NCI-H69 (cell line): ENCODE data around the gene CD79B.
A peak's percentile ranks its signal among the peaks of the same experiment; 100 is the strongest.
"Not testable (repeated sequence)": the region's sequence is repeated elsewhere in the genome, so short reads cannot be mapped to it uniquely, and the experiment has no call there.

Source experiments
- DNase-seq: peaks from one replicate; lab custom pipeline; 2025; lab: John Stamatoyannopoulos, UW

CD79B gene

GRCh38 chr17:63910096-63910495 is 22.0 kb downstream of the CD79B start:
- DNase-seq, result no peak

DNA sequence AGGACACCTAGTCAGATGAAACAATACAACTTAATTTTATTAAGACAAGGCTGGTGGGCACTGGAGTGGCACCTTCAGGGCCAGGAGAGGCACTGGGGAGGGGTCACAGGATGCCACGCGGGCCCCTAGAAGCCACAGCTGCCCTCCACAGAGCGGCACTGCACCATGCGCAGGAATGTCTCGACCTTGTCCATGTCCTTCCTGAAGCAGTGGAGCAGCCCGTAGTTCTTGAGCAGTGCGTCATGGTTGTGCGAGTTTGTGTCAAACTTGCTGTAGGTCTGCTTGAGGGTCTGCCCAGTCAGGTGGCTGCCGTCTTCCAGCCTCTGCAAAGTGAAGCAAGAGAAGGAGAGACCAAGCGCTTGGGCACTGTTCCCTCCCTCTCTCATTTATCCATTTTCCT is 22.5 kb downstream of the CD79B start:
- not testable (repeated sequence) for DNase-seq

GRCh38 chr17:63907161-63907778 is 24.9 kb downstream of the CD79B start:
- DNase-seq, result peak; percentile 29

DNA sequence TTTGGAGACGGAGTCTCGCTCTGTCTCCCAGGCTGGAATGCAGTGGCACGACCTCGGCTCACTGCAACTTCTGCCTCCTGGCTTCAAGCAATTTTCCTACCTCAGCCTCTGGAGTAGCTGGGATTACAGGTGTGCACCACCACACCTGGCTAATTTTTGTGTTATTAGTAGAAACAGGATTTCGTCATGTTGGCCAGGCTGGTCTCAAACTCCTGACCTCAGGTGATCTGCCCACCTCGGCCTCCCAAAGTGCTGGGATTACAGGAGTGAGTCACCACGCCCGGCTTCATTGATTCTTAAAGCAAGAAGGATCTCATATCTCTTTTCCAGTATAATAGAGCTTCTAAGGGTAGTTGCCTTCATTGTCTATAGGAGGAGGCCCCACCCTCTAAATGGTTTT is 27.3 kb downstream of the CD79B start:
- not testable (repeated sequence) for DNase-seq

- DNase-seq, result peak; percentile 18
Measured at GRCh38 chr17:63903787-63904201, 28.3 kb downstream of the CD79B start.

DNA sequence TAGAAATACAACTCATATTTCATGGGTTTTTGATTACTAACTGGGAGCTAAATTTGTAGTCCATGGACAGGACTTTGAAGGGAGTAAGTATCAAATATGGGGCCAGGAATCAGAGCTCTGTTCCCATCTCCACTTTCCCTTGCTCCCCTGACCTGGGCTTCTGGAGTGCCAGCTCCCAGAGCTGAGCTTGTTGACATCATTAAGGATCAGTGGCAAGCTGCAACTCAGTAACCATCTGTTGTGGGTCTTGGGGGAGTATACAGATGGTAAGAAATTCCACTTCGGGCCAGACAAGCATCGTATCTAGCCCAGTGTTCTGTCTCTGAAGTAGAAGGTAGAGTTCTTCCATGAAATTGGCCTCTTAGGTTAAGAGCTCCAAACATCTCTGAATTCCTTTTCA is 30.2 kb downstream of the CD79B start:
- peak; percentile 12 for DNase-seq

- not testable (repeated sequence) for DNase-seq
Measured at GRCh38 chr17:63898899-63899798, 33.0 kb downstream of the CD79B start.

DNA sequence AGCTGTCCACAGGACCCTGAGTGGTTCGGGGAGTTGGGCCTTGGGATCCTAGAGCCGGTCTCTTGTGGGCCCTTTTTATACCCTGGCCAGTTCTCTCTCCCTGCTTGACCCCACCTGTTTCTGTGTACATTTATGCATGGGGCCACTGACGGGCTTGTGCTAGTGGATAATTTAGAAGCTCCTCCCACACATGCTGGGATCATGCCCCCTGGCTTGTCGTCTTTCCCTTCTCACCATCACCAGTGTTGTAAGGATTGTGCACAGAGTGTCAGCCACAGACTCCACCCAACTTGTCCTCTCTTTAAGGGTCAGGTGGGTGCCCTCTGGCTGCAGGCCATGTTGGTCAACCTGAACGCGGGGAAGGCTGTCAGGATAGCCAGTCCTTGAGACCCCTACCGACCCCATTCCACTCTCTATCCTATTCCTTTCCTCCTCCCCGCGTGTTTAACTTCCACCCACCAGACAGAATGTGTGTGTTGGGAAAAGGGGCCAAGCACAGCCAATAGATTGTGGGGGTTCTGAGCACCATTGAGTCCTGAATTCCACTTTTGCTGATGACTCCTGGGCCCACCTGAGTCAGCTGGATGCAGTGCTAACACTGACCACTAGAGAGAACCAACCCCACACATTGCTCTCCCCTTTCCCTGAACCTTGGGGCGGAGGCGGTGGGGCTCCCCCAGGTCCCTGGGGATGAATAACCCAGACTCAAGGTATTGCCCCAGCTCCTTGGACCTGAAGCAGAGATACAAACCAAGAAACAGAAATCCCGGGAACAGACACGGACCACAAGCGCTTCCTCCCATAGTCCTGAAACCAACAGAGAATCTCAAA is 35.4 kb downstream of the CD79B start, which contains the start of gene CSH1:
CSH1 (minus strand) TSS at position 51 of the 831 bp plus-strand sequence. CDS start 63 bp downstream, outside the sequence.
- not testable (repeated sequence) for DNase-seq

DNA sequence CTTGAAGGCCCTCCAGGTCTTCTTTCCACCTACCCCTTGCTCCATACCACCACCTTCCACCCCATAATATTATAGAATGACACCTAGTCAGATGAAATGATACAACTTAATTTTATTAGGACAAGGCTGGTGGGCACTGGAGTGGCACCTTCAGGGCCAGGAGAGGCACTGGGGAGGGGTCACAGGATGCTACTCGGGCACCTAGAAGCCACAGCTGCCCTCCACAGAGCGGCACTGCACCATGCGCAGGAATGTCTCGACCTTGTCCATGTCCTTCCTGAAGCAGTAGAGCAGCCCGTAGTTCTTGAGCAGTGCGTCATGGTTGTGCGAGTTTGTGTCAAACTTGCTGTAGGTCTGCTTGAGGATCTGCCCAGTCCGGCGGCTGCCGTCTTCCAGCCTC is 37.3 kb downstream of the CD79B start:
- DNase-seq, result not testable (repeated sequence)

GRCh38 chr17:63894021-63894420 is 38.1 kb downstream of the CD79B start:
- not testable (repeated sequence) for DNase-seq

DNA sequence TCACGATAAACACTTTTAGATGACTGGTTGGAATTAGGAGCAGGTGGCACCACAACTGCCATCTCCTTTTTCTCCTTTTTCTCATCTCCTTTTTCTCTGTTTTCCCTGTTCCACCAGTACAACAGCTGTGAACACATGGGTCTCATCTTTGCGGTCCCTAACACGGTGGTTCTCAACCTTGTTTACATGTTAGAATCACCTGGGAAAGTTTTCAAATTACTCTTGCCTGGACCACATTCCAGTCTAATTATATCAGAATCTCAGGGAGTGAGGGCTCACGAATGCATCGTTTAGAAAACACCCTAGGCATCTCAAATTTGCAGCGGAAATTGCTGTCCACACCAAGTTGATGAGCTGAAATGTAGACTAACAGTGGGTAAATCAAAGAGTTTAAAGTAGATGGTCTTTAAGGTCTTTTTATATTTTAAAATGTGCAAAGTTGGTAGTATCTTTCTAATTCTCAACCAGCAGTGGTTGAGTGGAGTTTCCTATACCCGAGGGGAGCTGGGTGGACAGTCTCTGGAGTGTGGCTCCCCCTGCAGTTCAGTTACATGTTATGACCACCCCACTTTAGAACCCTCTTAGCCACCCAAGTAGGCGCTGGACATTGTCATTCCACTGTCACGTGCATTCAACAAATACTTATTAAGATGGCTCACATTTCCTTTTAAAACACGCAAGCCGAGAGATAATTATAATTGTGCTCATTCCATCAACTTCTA is 39.7 kb downstream of the CD79B start:
- peak; percentile 14 for DNase-seq

DNA sequence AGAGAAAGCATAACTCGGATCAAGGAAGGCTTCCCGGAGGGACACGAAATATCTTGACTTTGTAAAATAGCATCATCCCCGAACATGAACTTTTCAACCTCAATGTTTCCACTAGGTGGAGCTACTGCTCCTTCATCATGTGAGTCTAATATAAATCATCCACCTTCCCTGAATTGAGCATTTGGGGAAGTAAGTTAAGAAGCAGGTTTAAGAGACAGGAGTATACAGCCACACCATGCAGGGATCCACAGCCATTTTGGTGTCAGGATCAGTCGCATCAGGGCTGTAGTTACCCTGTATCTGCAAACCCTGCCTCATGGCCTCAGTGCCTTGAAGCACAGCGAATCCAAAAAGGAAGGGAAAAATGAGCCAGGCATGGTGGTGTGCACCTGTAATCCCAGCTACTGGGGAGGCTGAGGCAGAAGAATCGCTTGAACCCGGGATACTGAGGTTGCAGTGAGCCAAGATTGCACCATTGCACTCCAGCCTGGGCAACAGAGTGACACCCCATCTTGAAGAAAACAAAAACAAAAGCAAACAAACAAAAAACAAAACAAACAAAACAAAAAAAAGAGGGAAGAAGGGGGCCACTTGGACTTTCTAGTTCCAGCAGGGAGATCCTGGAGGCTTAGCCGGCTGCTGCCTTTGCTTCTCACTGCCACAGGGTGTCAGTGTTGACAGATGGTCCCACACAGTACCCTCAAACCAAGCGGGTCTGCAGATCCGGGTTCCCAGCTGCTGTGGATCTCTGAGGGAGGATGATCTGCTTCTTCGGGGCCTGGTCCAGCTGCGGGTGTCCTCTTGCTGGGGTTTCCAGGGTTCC is 42.9 kb downstream of the CD79B start:
- DNase-seq, result peak; percentile 44

DNA sequence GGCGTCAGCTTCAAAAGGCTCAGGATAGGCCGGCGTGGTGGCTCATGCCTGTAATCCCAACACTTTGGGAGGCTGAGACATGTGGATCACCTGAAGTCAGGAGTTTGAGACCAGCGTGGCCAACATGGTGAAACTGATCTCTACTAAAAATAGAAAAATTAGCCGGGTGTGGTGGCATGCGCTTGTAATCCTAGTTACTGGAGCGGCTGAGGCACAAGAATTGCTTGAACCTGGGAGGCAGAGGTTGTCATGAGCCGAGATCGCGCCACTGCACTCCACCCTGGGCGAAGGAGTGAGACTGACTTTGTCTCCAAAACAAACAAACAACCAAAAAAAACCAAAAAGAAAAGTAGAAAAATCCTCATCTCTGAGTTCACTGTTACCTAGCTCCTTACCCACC is 47.0 kb downstream of the CD79B start:
- DNase-seq, result not testable (repeated sequence)

DNA sequence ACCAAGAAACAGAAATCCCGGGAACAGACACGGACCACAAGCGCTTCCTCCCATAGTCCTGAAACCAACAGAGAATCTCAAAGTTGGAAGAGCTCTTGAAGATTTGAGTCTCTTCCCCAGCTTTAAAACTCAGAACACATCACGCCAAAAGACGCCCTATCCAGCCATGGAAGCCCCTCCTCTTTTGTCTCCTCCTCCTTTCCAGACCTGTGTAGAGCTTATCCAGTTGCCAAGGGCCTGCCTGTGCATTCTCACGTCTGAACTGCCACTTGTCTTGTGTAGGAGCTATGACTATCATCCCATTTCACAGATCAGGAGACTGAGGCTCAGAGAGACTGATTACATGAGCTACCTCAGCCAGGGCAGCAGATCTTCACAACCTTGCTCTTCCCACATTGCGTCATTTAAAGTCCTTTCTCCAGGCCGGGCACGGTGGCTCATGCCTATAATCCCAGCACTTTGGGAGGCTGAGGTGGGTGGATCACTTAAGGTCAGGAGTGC is 49.5 kb downstream of the CD79B start:
- DNase-seq, result not testable (repeated sequence)

- DNase-seq, result peak; percentile 52
Measured at GRCh38 chr17:63881935-63882601, 50.1 kb downstream of the CD79B start, which contains the start of gene GH2. Gene GH2 (minus strand): TSS chr17:63881944. CDS start chr17:63881801, 143 bp downstream.

DNA sequence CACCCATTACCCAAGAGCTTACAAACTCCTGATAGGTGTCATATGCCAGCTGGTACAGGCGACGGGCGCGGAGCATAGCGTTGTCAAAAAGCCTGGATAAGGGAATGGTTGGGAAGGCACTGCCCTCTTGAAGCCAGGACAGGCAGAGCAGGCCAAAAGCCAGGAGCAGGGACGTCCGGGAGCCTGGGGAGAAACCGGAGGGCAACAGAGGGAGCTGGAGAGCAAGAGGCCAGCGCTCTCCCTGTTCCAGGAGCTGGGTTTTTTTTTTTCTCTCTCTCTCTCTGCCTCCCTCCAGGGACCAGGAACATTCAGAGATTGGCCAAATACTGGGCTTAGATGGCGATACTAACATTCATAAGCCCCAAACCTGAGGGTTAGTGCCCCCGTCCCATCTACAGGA is 50.8 kb downstream of the CD79B start:
- DNase-seq, result not testable (repeated sequence)

GRCh38 chr17:63880706-63881105 is 51.4 kb downstream of the CD79B start:
- no peak for DNase-seq
